GM19099 (cell line): ENCODE measurements around the gene ZNF610.

Experiments used
- POLR2A ChIP-seq: IDR thresholded peaks from 3 replicates; pipeline ENCODE4 v1.6.1; 2011; ENCODE audit warnings: low read depth; ENCODE audit not compliant: insufficient read length; ENCODE audit errors: extremely low read depth

Gene ZNF610

DNA sequence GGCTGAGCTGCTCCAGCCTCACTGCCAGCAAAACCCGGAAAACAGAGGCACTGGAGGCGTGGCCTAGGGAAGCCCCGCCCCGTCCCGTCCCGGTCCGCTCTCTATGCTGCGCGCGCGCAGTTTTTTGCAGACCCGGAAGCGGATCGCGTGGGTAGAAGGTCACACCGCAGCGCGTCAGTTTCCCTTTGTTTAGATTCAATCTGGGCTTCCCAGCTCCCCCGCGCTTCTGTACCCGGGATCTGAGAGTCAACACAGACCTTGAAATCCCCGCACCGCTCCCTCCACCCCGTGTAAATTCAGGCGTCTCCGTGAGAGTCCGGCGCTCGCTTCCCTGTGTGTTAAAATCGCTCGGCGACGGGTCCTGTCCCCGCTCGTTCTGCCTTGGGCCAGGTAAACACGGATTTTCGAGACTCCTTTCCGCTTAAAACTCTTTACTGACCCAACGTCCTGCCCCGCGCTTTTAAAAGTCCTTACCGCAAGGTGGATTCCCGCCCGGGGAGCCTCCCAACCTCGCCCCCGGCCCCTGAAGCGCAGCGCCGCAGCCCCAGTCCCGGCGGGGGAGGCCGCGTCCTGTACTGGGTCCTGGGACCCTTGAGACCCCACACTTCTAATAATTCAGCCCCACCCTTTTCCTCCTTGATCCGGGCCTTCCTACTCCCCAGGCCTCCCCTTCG lies at the start of gene ZNF610:
Gene ZNF610, plus strand, starts transcription at position 127 of the 674 bp plus-strand sequence. CDS start 12,930 bp downstream, outside the sequence.
- TF ChIP-seq POLR2A = peak; percentile 52

DNA sequence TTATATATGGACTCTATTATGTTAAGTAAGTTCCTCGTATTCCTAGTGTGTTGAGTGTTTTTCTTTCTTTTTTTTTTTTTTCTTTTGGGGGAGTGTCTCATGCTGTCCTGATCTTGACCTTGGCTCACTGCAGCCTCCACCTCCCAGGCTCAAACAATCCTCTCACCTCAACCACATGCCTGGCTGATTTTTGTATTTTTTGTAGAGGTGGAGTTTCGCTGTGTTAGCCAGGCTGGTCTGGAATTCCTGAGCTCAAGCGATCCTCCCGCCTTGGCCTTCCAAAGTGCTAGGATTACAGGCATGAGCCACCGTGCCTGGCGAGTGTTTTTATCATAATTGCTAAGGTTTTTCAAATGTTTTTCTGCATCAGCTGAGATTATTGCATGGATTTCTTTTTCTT lies 49.8 kb upstream of the ZNF610 start:
- TF ChIP-seq POLR2A = no peak

DNA sequence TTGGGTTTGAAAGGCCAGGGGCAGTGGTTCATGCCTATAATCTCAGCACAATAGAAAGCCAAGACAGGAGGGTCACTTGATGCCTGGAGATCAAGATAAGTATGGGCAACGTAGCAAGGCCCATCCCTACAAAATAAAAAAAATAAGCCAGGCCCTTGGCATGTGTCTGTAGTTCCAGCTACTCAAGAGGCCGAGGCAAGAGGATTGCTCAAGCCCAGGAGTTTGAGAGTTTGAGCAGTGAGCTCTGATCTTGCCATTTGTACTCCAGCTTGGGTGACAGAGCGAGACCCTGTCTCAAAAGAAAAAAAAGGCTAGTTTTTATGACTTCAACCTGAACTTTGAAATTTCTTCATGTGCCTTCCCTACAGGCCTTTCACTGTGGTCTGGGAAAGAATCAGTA lies 44.3 kb upstream of the ZNF610 start:
- no peak for TF ChIP-seq POLR2A

DNA sequence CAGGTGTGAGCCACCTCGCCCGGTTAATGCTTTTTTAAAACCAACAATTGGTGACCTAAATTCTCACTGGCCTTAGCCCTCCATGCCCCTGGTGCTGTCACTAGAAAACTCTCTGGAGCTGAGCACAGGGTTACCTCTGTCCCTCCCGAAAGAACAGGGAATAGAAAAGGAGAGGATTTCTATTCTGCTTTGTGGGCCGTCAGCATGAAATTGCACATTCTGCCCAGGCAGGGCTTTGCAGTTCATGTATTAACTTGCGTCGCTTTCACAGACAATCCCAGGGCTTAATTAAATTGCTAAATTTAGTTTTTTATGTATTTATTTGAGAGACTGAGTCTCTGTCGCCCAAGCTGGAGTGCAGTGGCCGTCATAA lies 39.7 kb upstream of the ZNF610 start:
- no peak for TF ChIP-seq POLR2A

DNA sequence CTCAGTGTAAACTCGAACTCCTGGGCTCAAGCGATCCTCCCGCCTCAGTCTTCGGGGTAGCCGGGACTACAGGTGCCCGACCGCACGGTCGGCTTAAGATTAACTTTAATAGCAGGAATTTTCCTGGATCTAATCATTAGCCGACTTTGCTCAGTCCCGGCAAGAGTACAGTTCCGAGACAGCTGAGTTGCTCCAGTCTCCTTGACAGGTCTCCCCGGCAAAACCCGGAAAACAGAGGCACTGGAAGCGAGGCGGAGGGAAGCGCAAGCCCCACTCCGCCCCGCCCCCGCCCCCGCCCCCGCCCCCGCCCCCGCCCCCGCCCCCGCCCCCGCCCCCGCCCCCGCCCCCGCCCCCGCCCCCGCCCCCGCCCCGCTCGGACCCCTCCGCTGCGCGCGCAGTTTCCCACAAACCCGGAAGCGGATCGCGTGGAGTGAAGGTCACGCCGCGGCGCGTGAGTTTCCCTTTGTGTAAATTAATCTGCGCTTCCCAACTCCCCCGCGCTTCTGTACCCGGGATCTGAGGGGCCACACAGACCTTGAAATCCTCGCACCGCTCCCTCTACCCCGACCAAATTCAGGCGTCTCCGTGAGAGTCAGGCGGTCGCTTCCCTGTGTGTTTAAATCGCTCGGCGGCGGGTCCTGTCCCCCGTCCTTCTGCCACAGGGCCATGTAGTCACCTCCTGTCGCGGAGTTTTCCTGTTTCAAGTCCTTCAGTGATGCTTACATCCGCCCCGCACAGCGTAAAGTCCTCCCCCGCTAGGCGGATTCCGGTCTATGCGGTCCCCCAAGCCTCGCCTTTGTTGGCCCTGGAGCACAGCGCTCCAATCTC lies 39.1 kb upstream of the ZNF610 start, which contains the start of gene ZNF480:
Gene ZNF480, plus strand, starts transcription at position 397 of the 828 bp plus-strand sequence. CDS start 3,244 bp downstream, outside the sequence.
- TF ChIP-seq POLR2A = peak; percentile 72

DNA sequence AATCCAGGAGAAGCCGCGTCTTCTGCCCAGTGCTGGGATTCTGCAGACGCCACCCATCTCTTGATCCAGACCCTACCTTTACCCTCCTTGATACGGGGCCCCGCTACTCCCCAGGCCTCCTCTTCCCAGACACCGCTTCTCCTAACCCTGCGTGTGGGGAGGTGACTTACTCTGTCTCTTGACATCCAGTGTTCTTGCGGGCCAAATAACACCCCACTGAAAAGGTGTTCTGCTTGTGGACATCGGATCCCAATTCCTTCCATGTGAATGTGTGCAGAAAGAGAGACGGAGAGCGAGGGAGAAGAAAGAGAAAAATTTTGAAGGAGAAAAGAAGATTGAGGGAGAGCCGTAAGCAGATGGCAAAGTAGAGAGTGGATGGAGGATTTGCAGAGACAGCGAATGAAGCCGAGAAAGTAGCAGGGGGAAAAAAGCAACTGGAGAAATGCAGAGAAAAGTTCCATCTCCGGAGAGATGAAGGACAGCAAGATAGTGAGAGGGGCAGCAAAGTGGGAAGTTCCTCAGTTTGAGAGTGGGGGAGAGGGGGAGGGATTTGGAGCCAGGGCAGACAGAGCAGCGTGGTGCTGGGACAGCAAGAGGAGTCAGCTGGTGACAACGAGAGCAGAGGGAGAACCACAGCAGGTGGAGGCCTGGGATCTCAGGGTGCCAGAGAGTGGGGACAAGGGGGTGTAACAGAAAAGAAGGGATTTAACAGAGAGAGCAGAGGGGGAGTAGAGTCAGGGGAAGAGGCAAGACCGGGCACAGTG lies 38.3 kb upstream of the ZNF610 start:
- no peak for TF ChIP-seq POLR2A

DNA sequence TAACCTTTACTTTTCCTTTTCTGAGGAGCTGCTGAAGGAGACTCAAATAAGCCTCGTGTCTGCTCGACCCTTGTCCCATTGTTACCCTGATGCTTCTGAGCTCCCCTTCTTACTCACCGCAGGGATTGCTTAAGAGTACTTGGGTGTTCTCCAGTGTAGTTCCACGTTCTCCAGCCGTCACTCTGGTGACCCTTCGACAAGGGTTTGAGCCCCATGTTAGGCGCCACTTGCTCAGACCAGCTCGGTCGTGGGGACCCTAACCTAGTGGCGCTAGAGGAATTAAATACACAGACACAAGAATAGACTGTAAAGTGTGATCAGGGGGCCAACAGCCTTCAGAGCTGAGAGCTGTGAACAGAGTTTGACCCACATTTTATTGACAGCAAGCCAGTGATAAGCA lies 28.8 kb upstream of the ZNF610 start:
- no peak for TF ChIP-seq POLR2A

DNA sequence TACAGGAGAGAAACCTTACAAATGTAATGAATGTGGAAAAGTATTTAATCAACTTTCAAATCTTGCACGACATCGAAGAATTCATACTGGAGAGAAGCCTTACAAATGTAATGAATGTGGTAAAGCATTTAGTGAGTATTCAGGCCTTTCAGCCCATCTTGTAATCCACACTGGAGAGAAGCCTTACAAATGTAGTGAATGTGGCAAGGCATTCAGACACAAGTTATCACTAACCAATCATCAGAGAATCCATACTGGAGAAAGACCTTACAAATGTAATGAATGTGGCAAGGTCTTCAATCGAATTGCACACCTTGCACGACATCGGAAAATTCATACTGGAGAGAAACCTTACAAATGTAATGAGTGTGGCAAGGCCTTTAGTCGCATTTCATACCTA lies 13.6 kb upstream of the ZNF610 start:
- no peak for TF ChIP-seq POLR2A

DNA sequence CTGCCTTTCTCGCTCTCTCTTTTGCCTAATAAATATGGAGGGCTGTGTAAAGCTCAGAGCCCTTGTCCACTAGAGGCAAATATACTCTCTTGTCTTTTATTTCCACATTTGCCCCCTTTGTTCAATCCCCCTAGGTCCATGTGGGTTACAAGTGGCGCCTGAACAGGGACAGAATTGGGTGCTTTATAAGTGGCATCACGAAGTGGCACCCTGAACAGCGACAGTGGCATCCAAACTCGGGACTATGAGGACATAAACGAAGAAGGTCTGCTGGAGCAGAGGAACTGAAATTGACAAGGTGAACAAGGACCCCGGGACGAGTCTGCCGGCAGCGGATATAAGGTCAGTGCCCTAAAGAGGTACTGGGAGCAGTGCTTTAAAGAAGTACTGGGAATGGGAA lies 4.3 kb upstream of the ZNF610 start:
- TF ChIP-seq POLR2A = no peak

DNA sequence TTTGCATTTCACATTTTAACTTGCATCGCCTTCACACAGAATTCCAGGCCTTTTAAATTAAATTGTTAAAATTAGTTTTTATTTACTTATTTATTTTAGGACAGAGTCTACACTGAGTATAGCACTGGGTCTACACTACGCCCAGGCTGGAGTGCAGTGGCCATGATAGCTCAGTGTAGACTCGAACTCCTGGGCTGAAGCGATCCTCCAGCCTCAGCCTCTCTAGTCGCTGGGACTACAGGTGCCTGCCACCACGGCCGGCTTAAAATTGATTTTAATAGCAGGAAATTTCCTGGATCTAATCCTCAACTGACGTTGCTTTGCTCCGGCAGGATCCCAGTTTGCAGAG lies 301 bp upstream of the ZNF610 start:
- no peak for TF ChIP-seq POLR2A

DNA sequence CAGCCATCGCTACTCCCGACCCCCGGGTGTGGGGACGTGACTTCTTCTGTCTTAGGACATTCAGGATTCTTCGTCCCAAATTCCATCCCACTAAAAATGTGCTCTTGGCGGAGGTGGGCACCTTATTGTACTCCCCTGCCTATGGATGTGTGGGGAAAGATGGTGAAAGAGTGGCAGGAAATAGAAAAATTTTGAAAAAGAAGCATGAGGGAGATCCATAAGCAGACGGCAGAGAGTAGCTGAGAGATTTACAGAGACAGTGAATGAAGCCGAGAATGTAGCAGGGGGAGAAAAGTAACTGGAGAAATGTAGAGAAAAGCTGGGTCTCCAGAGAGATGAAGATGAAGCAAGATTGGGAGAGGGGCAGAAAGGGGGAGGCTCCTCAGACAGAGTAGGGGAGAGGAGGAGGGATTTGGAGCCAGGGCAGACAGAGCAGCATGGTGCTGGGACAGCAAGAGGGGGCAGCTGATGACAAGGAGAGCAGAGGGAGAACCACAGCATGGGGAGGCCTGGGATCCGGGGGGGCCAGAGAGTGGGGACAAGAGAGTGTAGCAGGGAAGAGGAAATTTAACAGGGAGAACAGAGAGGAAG lies 843 bp downstream of the ZNF610 start:
- no peak for TF ChIP-seq POLR2A

DNA sequence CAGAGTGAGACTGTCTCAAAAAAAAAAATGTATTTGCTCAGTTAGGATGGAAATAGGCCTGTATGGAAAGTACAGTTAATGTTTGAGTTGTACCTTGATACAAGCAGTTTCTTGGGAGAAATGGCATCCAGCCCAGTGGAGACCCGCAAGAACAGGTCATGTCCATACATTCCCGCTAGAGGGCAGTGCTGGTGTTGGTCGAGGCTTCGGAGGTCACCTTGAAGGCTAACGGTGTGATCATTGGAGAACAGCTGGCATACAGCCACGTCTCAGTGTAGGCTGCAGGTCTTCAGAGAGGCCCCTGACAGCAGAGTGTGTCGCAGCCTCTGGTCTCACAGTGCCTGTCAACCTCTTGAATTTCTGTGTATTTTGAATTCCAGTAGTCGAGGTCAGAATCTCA lies 7.5 kb downstream of the ZNF610 start:
- TF ChIP-seq POLR2A = no peak

DNA sequence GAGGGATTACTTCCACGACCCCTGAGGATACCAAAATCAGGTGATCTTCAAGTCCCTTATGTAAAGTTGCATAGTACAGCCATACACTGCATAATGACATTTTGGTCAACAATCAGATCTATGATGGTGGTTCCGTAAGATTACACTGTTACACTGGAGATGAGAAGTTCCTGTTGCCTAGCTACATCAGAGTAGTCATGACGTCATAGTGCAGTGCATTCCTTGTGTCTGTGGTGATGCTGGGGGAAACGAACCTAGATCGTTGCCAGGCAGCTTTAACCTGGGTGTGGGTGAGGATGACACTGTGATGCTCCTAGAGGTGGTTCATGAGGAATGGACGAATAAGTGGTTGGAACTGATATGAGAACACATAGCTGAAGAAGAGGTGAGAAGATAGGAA lies 9.1 kb downstream of the ZNF610 start:
- no peak for TF ChIP-seq POLR2A

DNA sequence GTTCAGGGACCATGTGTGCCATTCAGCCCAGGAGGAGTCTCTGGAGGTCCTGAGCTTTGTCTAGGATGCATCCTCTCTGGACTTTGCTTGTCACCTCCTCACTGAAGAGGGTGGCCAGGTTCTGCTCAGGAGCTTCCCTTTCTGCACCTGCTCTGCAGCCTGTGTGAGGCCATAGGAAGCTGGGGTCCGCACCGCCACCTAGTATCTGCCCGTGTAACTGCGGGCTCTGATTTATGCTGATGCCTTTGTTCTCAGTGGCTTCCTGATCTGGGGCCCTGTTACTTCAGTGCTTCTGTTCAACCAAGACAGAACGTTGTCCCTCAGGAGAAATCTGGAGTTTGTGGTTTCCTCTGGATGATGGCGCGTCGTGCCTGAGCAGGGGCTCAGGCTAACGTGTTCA lies 15.5 kb downstream of the ZNF610 start:
- no peak for TF ChIP-seq POLR2A

DNA sequence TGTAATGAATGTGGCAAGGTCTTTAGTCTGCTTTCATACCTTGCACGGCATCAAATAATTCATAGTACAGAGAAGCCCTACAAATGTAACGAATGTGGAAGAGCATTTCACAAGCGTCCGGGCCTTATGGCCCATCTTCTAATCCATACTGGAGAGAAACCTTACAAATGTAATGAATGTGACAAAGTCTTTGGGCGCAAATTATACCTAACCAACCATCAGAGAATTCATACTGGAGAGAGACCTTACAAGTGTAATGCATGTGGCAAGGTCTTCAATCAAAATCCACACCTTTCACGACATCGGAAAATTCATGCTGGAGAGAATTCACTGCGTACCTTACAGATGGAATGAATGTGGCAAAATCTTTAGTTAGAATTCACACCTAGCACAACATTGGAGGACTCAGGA lies 30.4 kb downstream of the ZNF610 start:
- TF ChIP-seq POLR2A = no peak

DNA sequence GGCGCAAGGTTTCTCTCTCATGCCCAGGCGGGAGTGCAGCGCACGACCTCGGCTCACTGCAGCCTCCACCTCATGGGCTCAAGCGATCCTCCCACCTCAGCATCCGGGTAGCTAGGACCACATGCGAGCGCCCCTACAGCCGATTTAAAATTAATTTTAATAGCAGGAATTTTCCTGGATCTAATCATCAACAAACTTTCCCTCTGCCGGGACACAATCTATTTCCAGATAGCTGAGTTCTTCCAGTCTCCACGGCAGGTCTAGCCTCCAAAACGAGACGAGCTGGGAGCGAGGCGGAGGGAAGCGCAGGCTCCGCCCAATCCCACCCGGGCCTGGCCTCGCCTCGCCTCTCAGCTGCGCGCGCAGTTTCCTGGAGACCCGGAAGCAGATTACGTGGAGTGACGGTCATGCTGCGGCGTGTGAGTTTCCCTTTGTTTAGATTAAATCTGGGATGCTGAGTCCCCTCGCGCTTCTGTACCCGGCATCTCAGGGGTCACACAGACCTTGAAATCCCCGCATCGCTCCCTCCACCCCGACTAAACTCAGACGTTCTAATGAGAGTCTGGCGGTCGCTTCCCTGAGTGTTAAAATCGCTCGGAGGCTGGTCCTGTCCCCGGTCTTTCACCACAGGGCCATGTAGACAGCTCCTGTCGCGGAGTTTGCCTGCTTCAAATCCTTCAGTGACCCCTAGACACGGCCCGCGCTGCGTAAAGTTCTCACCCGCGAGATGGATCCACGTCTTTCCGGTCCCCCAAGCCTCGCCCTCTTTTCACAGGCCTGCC lies 33.7 kb downstream of the ZNF610 start, which contains the start of gene ZNF880:
Gene ZNF880, plus strand, starts transcription at position 365 of the 782 bp plus-strand sequence. Its CDS starts 43 bp downstream, at position 408.
- TF ChIP-seq POLR2A = peak; percentile 61
